ENCODE measurements around the gene DDIT4. TPM values are rescaled to one million over a fixed set of nuclear protein-coding genes. Genes with fewer than 3 reads are reported as not detected.

The DDIT4 gene
- total and polyA plus RNA-seq, 9 of the 15 experiments (the other 6 are each of a cell fraction or from before 2014, with no cell fraction given) = 8.2 to 675 (median 159) TPM

DNA sequence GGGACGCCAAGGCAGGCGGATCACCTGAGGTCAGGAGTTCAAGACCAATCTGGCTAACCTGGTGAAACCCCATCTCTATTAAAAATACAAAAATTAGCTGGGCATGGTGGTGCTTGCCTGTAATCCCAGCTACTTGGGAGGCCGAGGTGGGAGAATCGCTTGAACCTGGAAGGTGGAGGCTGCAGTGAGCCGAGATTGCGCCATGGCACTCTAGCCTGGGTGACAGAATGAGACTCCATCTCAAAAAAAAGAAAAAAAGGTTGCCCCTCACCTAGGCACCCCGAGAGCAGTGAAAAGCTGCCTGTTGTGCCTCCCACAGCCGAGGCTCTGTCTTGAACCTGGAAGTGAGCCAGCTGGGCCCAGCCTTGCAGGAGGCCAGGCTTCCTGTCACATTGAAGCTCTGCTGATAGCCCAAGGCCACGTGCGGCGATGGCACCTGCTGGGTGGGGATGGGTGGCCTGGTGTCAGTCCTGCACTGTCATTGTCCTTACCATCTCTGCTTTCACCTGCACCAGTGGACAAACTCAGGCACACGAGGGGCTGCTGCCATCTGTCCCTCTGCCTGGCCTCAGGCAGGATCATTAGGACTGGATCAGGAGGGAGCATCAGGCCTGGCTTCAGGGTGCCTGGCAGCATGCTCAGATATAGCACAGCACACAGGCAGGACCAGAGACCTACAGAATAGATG is 43.2 kb downstream of the DDIT4 start (continued):
- TF ChIP-seq MYNN (IDR thresholded peaks at IDR 0.05) (0 out of 2 replicates have a peak, but pooled peaks have one; percentile 48), MYNN (CRISPR knock-in tag; IDR thresholded peaks at IDR 0.05) (no peak), MTA3 (IDR thresholded peaks at IDR 0.05; ENCODE audit: borderline replicate concordance) (no peak), ARID1B (IDR thresholded peaks at IDR 0.05) (peak; percentile 65), RNF2 (IDR thresholded peaks at IDR 0.05) (peak; percentile 64; the same call in 1 of the 2 replicates), ZNF253 (CRISPR knock-in tag; conservative IDR thresholded peaks at IDR 0.05) (no peak), HNRNPH1 (optimal IDR thresholded peaks at IDR 0.05; ENCODE audit: low read depth, low read length) (no peak), MAFK (IDR thresholded peaks at IDR 0.05; ENCODE audit: low read length) (peak; percentile 21; the same call in 1 of the 2 replicates), GATAD2A (IDR thresholded peaks at IDR 0.05) (peak; percentile 81; the same call in 1 of the 2 replicates), RAD21 (CRISPR knock-in tag; conservative IDR thresholded peaks at IDR 0.05 in 1 of 2, IDR thresholded peaks at IDR 0.05 in 1 of 2) (0 out of 4 replicates have a peak, but pooled peaks of 1 of the 2 experiments have one; percentile 12), ZNF431 (CRISPR knock-in tag; IDR thresholded peaks at IDR 0.05) (no peak), SMAD4 (CRISPR knock-in tag; conservative IDR thresholded peaks at IDR 0.05) (peak; percentile 97), ZNF184 (CRISPR knock-in tag; IDR thresholded peaks at IDR 0.05) (no peak), ZNF76 (CRISPR knock-in tag; IDR thresholded peaks at IDR 0.05; ENCODE audit: borderline replicate concordance) (peak; percentile 93), ZNF586 (CRISPR knock-in tag; conservative IDR thresholded peaks at IDR 0.05) (no peak), CEBPB (tag; IDR thresholded peaks at IDR 0.05) (peak; percentile 76), MCM2 (IDR thresholded peaks at IDR 0.05; ENCODE audit: low read depth) (no peak), ZNF134 (CRISPR knock-in tag; conservative IDR thresholded peaks at IDR 0.05) (peak; percentile 41; the same call in 1 of the 2 replicates), BHLHE40 (IDR thresholded peaks at IDR 0.05; ENCODE audit: low read length) (peak; percentile 96), EP300 (IDR thresholded peaks at IDR 0.05; ENCODE audit: low read length) (peak; percentile 57; the same call in 1 of the 2 replicates)
- TF ChIP-seq, protein P1, sequence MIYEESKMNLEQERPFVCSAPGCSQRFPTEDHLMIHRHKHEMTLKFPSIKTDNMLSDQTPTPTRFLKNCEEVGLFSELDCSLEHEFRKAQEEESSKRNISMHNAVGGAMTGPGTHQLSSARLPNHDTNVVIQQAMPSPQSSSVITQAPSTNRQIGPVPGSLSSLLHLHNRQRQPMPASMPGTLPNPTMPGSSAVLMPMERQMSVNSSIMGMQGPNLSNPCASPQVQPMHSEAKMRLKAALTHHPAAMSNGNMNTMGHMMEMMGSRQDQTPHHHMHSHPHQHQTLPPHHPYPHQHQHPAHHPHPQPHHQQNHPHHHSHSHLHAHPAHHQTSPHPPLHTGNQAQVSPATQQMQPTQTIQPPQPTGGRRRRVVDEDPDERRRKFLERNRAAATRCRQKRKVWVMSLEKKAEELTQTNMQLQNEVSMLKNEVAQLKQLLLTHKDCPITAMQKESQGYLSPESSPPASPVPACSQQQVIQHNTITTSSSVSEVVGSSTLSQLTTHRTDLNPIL (CRISPR knock-in tag; IDR thresholded peaks at IDR 0.05) = peak; percentile 45; the same call in 1 of the 2 replicates
- TF ChIP-seq, protein P2, sequence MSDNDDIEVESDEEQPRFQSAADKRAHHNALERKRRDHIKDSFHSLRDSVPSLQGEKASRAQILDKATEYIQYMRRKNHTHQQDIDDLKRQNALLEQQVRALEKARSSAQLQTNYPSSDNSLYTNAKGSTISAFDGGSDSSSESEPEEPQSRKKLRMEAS (CRISPR knock-in tag; IDR thresholded peaks at IDR 0.05) = peak; percentile 85
- TF ChIP-seq, protein P3, sequence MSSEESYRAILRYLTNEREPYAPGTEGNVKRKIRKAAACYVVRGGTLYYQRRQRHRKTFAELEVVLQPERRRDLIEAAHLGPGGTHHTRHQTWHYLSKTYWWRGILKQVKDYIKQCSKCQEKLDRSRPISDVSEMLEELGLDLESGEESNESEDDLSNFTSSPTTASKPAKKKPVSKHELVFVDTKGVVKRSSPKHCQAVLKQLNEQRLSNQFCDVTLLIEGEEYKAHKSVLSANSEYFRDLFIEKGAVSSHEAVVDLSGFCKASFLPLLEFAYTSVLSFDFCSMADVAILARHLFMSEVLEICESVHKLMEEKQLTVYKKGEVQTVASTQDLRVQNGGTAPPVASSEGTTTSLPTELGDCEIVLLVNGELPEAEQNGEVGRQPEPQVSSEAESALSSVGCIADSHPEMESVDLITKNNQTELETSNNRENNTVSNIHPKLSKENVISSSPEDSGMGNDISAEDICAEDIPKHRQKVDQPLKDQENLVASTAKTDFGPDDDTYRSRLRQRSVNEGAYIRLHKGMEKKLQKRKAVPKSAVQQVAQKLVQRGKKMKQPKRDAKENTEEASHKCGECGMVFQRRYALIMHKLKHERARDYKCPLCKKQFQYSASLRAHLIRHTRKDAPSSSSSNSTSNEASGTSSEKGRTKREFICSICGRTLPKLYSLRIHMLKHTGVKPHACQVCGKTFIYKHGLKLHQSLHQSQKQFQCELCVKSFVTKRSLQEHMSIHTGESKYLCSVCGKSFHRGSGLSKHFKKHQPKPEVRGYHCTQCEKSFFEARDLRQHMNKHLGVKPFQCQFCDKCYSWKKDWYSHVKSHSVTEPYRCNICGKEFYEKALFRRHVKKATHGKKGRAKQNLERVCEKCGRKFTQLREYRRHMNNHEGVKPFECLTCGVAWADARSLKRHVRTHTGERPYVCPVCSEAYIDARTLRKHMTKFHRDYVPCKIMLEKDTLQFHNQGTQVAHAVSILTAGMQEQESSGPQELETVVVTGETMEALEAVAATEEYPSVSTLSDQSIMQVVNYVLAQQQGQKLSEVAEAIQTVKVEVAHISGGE (CRISPR knock-in tag; IDR thresholded peaks at IDR 0.05) = no peak
